Transverse colon (tissue), 4 donors: ENCODE data around the gene HLA-E. TPM values are rescaled to one million over a fixed set of nuclear protein-coding genes. Genes with fewer than 3 reads are reported as not detected.

Experiments used
- DNase-seq: peaks from one replicate; pipeline ENCODE4 v3.0.0-alpha.2; 2019
- H3K27ac ChIP-seq, 4 donors: fragments of 200-600 bp; sonication (generic); 2 replicates each; pipeline ENCODE4 v1.5.1; 2016 to 2018; ENCODE audit warnings: inconsistent platforms in 4 of 4
- H3K27me3 ChIP-seq: fragments of 200-600 bp; sonication (generic); 2 replicates; pipeline ENCODE4 v1.5.1; 2017; ENCODE audit warnings: inconsistent platforms
- H3K36me3 ChIP-seq, 4 donors: fragments of 200-600 bp; sonication (generic); 2 replicates each; pipeline ENCODE4 v1.5.1; 2017 to 2019; ENCODE audit warnings: inconsistent platforms in 4 of 4
- H3K4me1 ChIP-seq, 4 donors: fragments of 200-600 bp; sonication (generic); 2 replicates each; pipeline ENCODE4 v1.5.1; 2017 to 2020; ENCODE audit warnings: inconsistent platforms in 4 of 4
- H3K4me3 ChIP-seq, 4 donors: fragments of 200-600 bp; sonication (generic); 1 replicate in 1 of 4; 2 replicates in 3 of 4; pipeline versions ENCODE4 v1.5.1 to v1.6.1; 2017 to 2019; ENCODE audit warnings: inconsistent platforms in 4 of 4
- H3K9me3 ChIP-seq, 2 donors: fragments of 200-600 bp; sonication (generic); 2 replicates each; pipeline ENCODE4 v1.5.1; 2017 to 2019; ENCODE audit warnings: inconsistent platforms in 2 of 2
- EP300 ChIP-seq: sonication (generic); formaldehyde crosslinking; IDR thresholded peaks from one replicate; pipeline ENCODE4 v1.6.1; 2017; ENCODE audit warnings: antibody characterized with exemption, low read depth
- POLR2A ChIP-seq: fragments of 450-650 bp; IDR thresholded peaks from one replicate; pipeline ENCODE4 v1.6.1; 2016; ENCODE audit warnings: antibody characterized with exemption, mild to moderate bottlenecking, moderate library complexity
- POLR2AphosphoS5 ChIP-seq, 3 donors: sonication (generic); formaldehyde crosslinking; IDR thresholded peaks; one replicate each; pipeline ENCODE4 v1.6.1; 2016; ENCODE audit warnings: antibody characterized with exemption in 3 of 3
- WGBS, 2 donors: methylation state at CpG; one replicate each; pipeline ENCODE4 v1.1.5; 2018; ENCODE audit warnings: low coverage in 1 of 2; 5-methylcytosine and 5-hydroxymethylcytosine counted together
- in situ Hi-C, 4 donors: fragments of 200-750 bp; cut with MboI; loops; one replicate each; pipeline versions ENCODE4 v1.15.0 to v1.15.1; 2017; ENCODE audit warnings: low sequenced_read_pairs in 3 of 4, low pct_ligation_motif_present in 1 of 4, low pct_unique_long_range_greater_than_20kb in 1 of 4
- intact Hi-C: fragments of 100-400 bp; cut with DNase I; formaldehyde crosslinking; loops from one replicate; pipeline ENCODE4 v1.15.1; 2023; ENCODE audit warnings: low total_unique reads
- total RNA-seq, 4 donors: library from RNA; depleted of rRNA; stranded (reverse); fragments of >200 nt; gene quantifications; one replicate each; pipeline ENCODE4 v1.1.0, GENCODE V29; 2016
- TF ChIP-seq, protein P1 (sequence below), 5 experiments: fragments of 200-600 bp in 3 of 5; fragments of 450-650 bp in 2 of 5; sonication (generic) in 3 of 5; IDR thresholded peaks; 1 replicate in 2 of 5; 2 replicates in 3 of 5; pipeline ENCODE4 v1.5.1; 2016 to 2017; ENCODE audit warnings: antibody characterized with exemption in 5 of 5, inconsistent platforms in 3 of 5, mild to moderate bottlenecking in 2 of 5, moderate library complexity in 1 of 5

HLA-E gene
- total RNA-seq, 4 donors from 2014 or later = 248 to 610 (median 493) TPM

DNA sequence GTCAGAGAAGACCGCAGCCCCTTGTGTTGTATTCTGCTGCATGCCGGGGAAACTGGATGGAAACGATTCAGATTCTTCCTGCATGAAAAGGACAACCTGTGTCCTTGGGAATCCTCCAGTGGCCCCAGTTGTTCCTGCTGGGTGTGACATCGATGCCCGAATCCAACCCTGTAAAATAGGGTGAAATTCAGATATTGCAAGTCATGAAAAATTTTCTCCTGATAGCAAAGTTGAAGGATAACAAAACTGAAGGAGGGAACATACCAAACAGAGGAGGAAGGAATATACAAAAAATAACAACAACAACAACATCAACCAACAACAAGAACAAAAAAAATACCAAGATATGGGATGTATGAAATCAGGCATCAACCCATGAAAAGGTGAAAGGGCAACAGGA is 28.3 kb upstream of the HLA-E start:
- no peak overlapping the region for H3K27ac ChIP-seq
- TF ChIP-seq EP300 (no peak), POLR2A (no peak), POLR2AphosphoS5 (IDR thresholded peaks at IDR 0.05) (no peak)
- TF ChIP-seq, protein P1, sequence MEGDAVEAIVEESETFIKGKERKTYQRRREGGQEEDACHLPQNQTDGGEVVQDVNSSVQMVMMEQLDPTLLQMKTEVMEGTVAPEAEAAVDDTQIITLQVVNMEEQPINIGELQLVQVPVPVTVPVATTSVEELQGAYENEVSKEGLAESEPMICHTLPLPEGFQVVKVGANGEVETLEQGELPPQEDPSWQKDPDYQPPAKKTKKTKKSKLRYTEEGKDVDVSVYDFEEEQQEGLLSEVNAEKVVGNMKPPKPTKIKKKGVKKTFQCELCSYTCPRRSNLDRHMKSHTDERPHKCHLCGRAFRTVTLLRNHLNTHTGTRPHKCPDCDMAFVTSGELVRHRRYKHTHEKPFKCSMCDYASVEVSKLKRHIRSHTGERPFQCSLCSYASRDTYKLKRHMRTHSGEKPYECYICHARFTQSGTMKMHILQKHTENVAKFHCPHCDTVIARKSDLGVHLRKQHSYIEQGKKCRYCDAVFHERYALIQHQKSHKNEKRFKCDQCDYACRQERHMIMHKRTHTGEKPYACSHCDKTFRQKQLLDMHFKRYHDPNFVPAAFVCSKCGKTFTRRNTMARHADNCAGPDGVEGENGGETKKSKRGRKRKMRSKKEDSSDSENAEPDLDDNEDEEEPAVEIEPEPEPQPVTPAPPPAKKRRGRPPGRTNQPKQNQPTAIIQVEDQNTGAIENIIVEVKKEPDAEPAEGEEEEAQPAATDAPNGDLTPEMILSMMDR (IDR thresholded peaks at IDR 0.05) = no peak
- intact Hi-C loops (no loop called here), in situ Hi-C loops (loop anchor here in 2 of 4 donors (25.0 kb wide), 2 partner anchors 601 to 626 kb away; no protein-coding TSS in a partner anchor)
- H3K4me3 ChIP-seq = no peak overlapping the region
- DNase-seq = no peak
- no peaks in the 10 kb centered on the region for H3K36me3 ChIP-seq
- 82 to 86% methylated on average over 2 to 5 of the region's 5 CpGs for WGBS, 2 donors
- H3K9me3 ChIP-seq = no peaks in the 10 kb centered on the region
- peaks cover 0 to 19% (median 10%) of the 10 kb centered on the region in 4 donors for H3K4me1 ChIP-seq
- peaks cover 99% of the 10 kb centered on the region for H3K27me3 ChIP-seq

DNA sequence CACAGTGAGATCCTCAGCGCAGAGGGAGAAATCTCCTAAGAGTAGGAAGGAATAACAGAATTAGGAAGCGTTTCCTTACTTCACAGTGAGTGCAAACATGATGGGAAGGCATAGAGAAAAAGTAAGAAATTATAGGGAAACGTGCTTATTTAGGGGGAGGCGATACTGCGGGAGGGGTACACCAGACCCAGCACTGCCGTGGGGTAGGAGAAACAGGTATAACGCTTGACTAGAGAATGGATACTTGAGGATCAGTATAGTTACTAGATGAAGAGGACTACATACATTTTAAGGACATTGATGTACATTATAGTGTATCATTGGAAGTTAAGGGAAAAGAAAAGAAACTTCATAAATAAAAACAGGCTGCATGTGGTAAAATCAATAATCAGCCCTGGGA is 26.8 kb upstream of the HLA-E start:
- peaks cover 100% of the 10 kb centered on the region for H3K27me3 ChIP-seq
- DNase-seq = no peak
- H3K4me3 ChIP-seq = no peak overlapping the region
- no peak overlapping the region for H3K27ac ChIP-seq
- in situ Hi-C loops = loop anchor here in 2 of 4 donors (25.0 kb wide), 2 partner anchors 600 to 625 kb away; no protein-coding TSS in a partner anchor
- H3K36me3 ChIP-seq = no peaks in the 10 kb centered on the region
- H3K4me1 ChIP-seq = peaks cover 0 to 33% (median 16%) of the 10 kb centered on the region in 4 donors
- no peak for TF ChIP-seq POLR2A
- TF ChIP-seq, protein P1 (IDR thresholded peaks at IDR 0.05) = no peak
- no peak for TF ChIP-seq POLR2AphosphoS5 (IDR thresholded peaks at IDR 0.05)
- no peak for TF ChIP-seq EP300
- no peaks in the 10 kb centered on the region for H3K9me3 ChIP-seq
- intact Hi-C loops = no loop called here
- 50 to 59% methylated on average over 7 of the region's 7 CpGs for WGBS, 2 donors

DNA sequence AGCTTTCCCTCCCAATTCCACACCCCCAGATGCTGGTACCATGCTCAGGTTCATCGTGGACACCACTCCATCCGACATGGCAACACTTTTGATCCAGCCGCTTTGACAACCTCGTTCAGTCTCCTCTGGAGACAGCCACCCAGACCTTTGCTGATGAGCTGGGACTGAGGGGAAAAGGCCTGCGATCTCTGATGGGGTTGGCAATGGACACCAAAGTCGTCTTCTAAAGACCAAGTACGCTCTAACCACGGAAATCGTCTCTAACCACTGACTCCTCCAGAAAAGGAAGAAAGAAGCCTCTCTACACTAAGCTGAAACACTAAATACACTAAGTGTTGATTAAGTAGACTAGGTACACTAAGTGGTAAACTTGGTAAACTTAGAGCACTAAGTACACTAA is 26.1 kb upstream of the HLA-E start:
- TF ChIP-seq POLR2A = no peak
- no peak for TF ChIP-seq POLR2AphosphoS5 (IDR thresholded peaks at IDR 0.05)
- no peak for TF ChIP-seq EP300
- TF ChIP-seq, protein P1 (IDR thresholded peaks at IDR 0.05) = no peak
- intact Hi-C loops (no loop called here), in situ Hi-C loops (loop anchor here in 2 of 4 donors (25.0 kb wide), 2 partner anchors 599 to 624 kb away; no protein-coding TSS in a partner anchor)
- Histone ChIP-seq H3K4me3 (no peak overlapping the region), H3K27me3 (peaks cover 99% of the 10 kb centered on the region), H3K27ac (no peak overlapping the region), H3K9me3 (no peaks in the 10 kb centered on the region), H3K36me3 (no peaks in the 10 kb centered on the region), H3K4me1 (peaks cover 0 to 34% (median 16%) of the 10 kb centered on the region in 4 donors)
- no peak for DNase-seq
- WGBS, 2 donors = 53 to 63% methylated on average over 9 of the region's 9 CpGs

DNA sequence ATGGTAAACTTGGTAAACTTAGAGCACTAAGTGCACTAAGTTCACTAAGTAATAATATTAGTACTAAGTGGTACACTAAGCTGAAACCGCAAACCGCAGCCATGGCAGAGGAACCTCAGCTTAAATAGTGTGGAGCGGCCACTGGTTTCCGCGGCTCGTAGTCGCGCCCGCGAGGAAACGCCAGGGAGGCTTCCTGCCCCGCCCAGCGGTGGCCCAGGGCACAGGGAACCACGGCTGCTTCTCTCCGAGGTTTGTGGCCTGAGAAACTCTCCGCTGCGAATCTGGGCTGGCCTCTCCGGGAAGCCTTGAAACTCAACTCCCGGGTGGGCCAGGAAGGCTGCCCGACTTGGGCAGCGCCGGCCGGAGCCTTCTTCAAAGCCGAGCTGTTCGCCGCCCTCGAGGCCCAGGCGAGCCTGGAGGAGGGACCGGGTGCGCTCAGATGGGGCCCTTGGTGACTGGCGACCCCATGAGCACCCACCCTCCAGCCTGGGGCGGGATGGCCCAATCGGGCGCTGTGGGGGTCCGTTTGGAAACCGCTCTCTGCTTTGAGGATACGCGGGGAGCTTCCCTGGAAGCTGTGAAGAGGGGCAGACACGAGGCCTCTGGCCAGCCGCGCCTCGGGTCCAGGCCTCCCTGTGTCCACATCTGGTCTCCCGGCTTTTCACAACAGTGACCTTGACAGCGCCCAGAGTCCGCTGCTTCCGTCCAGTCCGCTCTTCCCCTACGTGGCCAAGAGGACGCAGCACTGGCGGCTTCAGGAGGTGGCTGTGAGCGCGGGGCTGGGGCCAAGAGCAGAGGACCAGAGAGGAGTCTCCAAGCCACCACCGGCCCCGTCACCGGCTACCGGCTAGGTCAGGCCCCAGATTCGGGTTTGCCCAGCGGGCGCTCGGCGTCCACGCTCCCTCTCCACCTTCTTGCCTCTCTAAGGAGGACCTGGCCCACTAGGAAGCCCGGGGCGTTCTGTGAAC is 25.4 kb upstream of the HLA-E start:
- peaks cover 0 to 34% (median 16%) of the 10 kb centered on the region in 4 donors for H3K4me1 ChIP-seq
- no peak overlapping the region for H3K27ac ChIP-seq
- no peaks in the 10 kb centered on the region for H3K9me3 ChIP-seq
- in situ Hi-C loops = loop anchor here in 2 of 4 donors (25.0 kb wide), 2 partner anchors 598 to 623 kb away; no protein-coding TSS in a partner anchor
- intact Hi-C loops = no loop called here
- H3K4me3 ChIP-seq = peak overlapping the region in 1 of 4 donors; percentile 2
- 21 to 29% methylated on average over 2 to 44 of the region's 64 CpGs for WGBS, 2 donors
- H3K36me3 ChIP-seq = no peaks in the 10 kb centered on the region
- peak; percentile 61 for DNase-seq
- H3K27me3 ChIP-seq = peaks cover 97% of the 10 kb centered on the region
- TF ChIP-seq POLR2AphosphoS5 (IDR thresholded peaks at IDR 0.05) (no peak), POLR2A (no peak), EP300 (no peak)
- TF ChIP-seq, protein P1 (IDR thresholded peaks at IDR 0.05) = no peak
